Stimulated activated CD8-positive, alpha-beta memory T cell treated with anti-CD3 and anti-CD28 coated beads, Interleukin-7, amount 100 ng/mL, for 1 hour (primary cell): Measurements from ENCODE around the gene PSRC1.

Experiments used
- DNase-seq, 2 donors: peaks; one replicate each; pipeline ENCODE4 v3.0.0-alpha.2; 2020; ENCODE audit warnings: low read depth in 2 of 2

PSRC1 gene

DNA sequence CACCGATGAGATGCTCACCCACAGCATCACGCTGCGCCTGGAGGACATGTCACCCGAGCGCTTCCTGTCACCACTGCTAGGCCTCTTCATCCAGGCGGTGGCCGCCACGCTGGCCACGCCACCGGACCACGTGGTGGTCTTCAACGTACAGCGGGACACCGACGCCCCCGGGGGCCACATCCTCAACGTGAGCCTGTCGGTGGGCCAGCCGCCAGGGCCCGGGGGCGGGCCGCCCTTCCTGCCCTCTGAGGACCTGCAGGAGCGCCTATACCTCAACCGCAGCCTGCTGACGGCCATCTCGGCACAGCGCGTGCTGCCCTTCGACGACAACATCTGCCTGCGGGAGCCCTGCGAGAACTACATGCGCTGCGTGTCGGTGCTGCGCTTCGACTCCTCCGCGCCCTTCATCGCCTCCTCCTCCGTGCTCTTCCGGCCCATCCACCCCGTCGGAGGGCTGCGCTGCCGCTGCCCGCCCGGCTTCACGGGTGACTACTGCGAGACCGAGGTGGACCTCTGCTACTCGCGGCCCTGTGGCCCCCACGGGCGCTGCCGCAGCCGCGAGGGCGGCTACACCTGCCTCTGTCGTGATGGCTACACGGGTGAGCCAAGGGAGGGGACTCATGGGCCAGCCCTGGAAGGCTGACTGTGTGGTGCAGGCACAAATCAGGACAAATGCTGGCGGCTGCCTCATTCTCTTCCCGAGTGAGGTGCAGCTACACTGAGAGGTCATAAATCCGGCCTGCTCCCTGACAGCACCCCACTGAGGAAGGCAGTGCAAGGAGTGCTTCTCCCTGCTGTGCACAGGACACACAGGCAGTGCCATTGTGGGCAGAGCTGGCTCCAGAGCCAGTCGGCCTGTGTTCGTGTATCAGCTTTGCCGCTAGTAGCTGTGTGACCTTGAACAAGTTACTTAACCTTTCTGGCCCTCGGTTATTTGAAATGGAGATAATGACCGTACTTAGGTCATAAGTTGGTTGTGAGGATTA, 24.2 kb downstream of the PSRC1 start:
- DNase-seq = no peak

DNA sequence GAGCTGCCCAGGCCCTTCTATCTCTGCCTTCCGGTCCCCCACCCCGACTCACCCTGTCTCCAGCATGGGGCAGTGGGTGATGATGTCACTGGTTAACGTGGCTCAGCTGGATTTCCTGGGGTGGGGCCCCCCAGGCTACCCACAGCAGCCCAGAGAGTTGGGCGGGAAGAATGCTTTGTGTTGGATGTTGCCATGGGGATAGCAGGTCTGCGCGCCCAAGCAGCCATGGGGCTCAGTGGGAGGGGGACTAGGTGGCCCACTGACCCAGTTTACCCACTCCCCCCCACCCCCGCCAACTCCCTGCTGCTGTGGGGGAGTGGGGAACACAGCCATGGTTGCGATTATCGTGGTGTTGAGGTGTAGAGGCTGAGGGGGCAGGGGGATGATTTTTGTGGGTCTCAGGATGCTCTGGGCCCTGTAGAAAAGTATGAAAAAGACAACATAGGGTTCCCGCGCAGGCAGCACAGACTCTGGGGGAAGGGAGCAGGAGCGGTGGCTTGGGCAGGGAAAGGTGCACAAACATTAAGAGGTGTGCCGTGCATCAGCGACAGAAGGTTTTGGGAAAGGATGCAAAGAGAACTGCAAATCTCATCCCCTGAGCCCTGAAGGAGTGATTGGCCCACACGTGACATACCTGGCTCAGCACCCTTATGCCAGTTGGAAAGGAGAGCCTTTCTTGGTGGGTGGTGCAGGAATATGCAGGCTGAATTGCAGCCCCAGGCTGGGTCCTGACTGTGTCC, 25.1 kb downstream of the PSRC1 start:
- no peak for DNase-seq

DNA sequence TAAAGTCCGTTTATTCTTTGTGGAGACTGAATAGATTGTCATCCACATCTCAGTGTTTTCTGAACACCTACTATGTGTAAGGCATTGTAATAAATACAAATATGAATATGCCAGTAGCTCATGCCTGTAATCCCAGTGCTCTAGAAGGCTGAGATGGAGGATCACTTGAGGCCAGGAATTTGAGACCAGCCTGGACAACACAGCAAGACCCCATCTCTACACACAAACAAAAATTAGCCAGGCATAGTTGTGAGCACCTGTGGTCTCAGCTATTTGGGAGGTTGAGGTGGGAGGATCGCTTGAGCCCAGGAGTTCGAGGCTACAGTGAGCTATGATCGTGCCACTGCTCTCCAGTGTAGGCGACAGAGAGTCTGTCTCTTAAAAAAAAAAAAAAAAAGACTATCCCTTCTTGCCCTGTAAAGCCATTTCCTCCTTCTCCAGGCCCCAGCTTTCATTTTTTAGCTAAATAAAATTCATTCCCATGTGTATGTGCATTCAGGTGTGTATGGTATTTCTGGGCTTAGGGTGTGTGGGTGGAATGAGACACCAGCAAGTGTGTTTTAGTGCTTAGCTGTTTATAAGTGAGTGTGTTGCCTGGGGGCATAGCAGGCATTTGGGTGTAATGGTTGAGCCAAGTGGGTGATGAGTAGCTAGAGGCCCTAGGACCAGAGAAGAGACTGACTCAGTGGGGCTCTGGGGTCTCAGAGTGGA, 25.8 kb downstream of the PSRC1 start:
- no peak for DNase-seq

DNA sequence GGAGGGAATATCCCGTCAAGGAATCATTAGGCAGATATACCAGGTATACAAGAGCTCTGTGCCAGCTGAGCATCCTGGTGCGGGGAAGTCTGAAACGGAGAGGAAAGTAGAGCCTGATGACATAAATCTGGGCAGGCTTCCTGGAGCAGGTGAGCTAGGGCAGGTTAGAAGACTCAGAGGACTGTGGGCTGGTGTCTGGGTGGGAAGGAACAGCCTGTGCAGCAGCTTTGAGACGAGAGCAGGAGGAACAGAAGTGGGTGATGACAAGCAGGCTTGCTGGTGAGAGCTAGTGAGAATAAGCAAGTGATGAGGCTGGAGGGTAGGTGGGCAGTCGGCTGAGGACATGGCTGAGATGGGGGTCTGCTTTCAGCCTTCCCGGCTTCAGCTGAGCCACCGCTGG, 26.9 kb downstream of the PSRC1 start:
- DNase-seq = no peak

DNA sequence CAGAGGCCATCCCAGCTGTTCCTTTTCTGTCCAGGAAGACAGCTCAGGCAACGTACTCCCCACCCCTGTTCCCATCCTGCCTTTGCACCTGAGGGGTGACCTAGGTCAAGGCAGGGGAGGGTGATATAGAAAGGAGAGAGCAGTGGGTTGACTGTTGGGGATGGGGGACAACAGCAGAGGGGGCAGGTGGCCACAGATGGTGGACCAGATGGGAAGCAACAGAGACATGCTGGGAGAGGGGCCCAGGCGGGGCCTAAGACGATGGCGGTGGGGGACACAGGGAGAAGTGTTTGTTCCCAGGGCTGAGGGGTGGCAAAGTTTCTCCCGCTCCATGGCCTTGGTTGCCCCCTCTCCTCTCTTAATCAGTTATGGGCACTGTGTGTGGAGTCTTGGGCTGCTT, 27.3 kb downstream of the PSRC1 start:
- DNase-seq = no peak

DNA sequence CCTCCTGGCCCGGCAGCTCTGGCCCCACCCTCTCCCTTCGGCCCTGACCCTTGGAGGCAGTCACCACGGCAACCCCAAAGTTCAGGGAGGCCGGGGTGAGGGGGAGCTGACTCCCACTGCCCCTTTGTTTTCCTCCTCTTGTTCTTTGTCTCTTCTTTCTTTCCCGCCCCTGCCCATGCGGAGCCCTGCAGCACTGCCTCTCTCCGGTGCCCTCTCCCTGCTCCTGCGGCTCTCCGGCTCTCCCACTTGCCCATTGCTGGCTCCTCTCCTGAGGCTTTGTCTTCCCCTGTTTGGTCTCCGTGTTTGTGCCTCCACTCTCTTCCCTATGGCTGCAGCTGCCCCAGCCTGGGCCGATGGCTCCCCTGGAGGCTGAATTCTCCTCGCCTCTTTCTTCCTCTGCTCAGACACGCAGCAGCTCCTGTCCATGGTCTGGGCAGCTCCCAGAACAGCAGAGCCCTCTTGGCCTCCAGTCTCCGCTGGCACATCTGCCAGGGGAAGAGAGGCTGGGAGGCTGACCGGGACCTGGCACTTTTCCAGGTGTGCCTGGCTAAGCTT, 27.8 kb downstream of the PSRC1 start:
- no peak for DNase-seq

DNA sequence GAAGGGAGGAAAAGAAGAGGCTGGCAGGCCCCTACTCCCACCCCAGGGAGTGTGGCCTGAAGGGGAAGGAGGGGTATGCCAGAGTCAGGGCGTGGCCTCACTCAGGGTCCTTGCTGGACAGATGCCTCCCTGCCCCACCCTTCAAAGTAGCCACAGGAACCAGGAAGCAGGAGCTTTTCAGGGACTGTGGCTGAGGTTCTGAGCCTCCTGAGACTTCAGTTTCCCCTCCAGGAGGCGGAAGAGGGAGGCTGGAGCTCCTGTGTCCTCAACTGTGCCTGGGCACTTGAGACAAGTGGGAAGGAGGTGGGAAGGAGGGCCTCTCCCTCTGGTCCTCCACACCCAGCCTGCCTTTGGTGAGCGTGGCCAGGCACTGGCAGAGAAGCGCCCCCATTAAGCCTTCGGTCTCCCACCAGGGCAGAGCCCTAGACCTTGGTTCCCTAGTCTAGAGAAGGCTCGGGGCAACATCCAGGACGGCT, 28.3 kb downstream of the PSRC1 start:
- no peak for DNase-seq

DNA sequence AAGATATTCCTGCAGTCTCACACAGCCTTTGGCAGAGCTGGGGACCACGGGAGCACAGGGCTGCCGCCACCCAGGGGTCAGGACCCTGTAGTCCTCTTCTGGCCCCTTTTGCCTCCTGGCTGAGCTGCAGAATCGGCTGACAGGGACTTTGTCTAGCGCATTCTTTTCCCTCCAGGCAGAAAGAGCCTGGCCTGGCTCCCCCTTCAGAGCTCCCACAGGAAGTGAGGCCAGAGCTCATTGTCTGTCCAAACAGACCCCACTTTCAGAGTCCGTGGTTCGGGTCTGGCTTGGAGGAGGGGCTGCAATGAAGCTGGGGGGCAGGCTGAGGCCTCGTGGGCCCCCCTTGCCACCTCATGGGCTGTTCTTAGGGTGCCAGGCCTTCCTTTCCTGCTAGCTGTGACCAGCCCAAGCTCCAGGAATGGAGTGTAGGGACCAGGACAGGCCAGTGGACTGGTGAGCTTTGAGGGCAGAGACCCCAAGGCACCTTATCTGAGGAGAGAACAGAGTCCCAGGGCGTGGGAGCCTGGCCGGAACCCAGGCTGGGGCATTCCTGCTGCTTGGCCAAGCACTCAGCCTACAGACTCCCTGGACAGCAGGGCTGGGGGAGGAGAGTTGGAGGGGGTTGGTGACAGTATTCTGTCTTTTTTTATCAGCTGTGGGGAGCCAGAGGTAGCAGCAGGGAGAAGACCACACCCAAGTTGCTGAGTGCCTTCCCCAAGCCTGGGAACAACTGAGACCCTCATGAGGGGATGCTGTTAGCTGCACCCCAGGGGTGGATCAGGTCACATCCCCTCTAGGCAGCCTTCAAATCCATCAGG, 28.9 kb downstream of the PSRC1 start:
- no peak for DNase-seq

DNA sequence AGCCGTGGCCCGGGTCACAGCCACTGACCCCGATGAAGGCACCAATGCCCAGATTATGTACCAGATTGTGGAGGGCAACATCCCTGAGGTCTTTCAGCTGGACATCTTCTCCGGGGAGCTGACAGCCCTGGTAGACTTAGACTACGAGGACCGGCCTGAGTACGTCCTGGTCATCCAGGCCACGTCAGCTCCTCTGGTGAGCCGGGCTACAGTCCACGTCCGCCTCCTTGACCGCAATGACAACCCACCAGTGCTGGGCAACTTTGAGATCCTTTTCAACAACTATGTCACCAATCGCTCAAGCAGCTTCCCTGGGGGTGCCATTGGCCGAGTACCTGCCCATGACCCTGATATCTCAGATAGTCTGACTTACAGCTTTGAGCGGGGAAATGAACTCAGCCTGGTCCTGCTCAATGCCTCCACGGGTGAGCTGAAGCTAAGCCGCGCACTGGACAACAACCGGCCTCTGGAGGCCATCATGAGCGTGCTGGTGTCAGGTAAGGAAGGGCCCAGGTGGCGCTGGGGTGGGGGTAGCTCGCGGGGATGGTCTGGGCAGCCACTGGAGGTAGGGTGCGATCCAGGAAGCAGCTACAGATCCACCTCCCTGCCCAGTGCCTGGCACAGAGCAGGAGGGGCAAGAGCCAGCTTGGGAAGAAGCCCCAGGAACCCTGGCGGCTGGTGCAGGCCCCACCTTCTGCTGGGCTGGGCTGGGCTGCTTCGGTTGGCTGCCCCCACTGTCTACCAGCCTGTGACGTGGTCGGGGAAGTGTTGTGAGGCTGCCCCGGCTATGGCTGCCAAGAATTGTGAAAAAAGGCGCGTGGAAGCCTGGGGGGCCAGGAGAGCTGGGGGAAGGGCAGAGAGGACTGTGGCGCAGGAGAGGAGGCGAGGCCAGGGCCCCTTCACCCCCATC, 29.8 kb downstream of the PSRC1 start:
- DNase-seq = no peak

DNA sequence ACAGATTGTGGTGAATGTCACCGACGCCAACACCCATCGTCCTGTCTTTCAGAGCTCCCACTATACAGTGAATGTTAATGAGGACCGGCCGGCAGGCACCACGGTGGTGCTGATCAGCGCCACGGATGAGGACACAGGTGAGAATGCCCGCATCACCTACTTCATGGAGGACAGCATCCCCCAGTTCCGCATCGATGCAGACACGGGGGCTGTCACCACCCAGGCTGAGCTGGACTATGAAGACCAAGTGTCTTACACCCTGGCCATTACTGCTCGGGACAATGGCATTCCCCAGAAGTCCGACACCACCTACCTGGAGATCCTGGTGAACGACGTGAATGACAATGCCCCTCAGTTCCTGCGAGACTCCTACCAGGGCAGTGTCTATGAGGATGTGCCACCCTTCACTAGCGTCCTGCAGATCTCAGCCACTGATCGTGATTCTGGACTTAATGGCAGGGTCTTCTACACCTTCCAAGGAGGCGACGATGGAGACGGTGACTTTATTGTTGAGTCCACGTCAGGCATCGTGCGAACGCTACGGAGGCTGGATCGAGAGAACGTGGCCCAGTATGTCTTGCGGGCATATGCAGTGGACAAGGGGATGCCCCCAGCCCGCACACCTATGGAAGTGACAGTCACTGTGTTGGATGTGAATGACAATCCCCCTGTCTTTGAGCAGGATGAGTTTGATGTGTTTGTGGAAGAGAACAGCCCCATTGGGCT, 30.6 kb downstream of the PSRC1 start:
- no peak for DNase-seq

DNA sequence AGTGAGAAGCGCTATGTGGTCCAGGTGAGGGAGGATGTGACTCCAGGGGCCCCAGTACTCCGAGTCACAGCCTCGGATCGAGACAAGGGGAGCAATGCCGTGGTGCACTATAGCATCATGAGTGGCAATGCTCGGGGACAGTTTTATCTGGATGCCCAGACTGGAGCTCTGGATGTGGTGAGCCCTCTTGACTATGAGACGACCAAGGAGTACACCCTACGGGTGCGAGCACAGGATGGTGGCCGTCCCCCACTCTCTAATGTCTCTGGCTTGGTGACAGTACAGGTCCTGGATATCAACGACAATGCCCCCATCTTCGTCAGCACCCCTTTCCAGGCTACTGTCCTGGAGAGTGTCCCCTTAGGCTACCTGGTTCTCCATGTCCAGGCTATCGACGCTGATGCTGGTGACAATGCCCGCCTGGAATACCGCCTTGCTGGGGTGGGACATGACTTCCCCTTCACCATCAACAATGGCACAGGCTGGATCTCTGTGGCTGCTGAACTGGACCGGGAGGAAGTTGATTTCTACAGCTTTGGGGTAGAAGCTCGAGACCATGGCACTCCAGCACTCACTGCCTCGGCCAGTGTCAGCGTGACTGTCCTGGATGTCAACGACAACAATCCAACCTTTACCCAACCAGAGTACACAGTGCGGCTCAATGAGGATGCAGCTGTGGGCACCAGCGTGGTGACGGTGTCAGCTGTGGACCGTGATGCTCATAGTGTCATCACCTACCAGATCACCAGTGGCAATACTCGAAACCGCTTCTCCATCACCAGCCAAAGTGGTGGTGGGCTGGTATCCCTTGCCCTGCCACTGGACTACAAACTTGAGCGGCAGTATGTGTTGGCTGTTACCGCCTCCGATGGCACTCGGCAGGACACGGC, 31.4 kb downstream of the PSRC1 start:
- DNase-seq = no peak

DNA sequence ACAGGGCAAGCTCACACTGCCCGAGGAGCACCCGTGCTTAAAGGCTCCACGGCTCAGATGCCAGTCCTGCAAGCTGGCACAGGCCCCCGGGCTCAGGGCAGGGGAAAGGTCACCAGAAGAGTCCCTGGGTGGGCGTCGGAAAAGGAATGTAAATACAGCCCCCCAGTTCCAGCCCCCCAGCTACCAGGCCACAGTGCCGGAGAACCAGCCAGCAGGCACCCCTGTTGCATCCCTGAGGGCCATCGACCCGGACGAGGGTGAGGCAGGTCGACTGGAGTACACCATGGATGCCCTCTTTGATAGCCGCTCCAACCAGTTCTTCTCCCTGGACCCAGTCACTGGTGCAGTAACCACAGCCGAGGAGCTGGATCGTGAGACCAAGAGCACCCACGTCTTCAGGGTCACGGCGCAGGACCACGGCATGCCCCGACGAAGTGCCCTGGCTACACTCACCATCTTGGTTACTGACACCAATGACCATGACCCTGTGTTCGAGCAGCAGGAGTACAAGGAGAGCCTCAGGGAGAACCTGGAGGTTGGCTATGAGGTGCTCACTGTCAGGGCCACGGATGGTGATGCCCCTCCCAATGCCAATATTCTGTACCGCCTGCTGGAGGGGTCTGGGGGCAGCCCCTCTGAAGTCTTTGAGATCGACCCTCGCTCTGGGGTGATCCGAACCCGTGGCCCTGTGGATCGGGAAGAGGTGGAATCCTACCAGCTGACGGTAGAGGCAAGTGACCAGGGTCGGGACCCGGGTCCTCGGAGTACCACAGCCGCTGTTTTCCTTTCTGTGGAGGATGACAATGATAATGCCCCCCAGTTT, 32.3 kb downstream of the PSRC1 start:
- no peak for DNase-seq

DNA sequence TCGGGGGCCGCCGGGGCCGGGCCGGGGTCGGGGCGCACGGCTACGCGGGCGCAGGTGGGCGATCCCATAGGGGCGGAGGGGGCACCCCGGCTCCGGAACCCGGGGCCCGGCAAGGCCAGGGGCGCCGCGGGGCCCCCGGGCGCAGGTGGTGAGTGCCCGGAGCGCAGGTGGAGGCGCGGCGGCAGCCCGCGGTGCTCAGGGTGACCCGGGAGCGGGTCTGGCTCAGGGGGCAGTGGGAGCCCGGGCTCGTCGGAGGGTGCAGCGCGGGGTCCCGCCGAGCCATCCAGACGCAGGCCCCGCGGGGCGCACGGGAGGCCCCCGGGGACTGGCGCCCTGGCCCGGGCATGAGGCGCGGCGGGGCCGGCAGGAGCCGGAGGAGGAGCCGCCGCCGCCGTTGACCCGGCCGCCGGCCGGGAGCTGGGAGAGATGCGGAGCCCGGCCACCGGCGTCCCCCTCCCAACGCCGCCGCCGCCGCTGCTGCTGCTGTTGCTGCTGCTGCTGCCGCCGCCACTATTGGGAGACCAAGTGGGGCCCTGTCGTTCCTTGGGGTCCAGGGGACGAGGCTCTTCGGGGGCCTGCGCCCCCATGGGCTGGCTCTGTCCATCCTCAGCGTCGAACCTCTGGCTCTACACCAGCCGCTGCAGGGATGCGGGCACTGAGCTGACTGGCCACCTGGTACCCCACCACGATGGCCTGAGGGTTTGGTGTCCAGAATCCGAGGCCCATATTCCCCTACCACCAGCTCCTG, 33.1 kb downstream of the PSRC1 start:
- no peak for DNase-seq

DNA sequence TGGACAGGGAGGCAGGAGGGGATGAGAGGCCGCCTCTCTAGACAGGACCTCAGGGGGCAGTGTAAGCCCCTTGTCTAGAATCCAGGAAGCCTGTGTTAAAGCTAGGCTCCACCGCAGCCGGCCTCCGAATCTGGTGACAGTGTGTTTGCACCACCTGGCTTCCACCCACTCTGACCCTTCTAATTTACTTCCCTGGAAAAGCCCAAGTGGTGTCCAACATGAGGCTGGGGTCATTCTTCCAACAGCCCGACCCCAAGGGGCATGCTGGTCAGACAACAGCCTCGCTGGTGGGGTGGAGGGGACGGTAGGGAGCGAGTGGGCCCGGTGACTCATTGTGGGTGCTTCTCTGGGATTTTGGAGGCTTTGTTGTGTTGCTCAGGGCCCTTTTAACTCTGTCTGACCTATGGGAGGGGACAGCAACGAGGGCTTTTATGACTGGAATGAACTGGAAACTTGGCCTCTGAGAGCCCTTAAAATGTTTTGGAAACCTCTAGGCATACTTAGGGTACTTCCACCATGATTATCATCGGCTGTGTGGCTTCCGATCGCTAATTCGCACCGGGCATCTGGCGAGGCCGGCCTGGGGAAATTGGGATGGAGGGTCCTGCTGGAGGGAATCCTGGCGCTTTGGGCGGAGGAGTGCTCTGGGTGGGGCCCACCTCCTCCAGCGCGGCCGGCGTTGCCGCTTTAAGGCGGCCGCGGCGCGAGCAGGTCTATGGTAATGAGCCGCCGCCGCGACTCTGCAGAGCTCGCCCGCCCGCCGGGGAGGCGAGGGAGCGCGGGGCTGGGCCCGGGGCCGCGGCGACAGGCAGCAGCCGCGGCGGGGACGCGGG, 33.9 kb downstream of the PSRC1 start, which contains the start of gene CELSR2:
Gene CELSR2 (plus strand): TSS at position 743 of the 833 bp plus-strand sequence. CDS start 541 bp downstream, outside the sequence.
- peak; percentile 10 to 13 for DNase-seq

DNA sequence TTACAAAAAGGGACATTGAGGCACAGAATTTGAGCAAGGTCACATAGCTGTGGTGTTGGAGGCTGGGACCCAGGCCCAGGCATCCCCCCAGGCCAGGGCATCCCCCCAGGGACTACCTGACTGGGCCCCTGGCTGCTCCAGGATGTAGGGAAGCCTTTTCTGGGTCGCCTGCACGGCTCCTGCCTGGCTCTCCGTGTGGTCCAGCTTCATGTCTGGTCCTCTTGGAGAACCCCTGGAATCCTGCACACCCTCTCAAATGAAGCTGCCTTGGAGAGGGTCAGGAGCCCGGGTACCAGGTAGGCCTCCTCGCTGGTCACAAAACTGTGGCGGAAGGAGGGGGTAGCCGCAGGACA, 34.5 kb downstream of the PSRC1 start:
- no peak for DNase-seq
